Pons (tissue), 1 donor: ENCODE measurements around the gene MACROD2.

Experiments used
- DNase-seq: peaks from one replicate; pipeline ENCODE4 v3.0.0-alpha.2; 2016; ENCODE audit warnings: low spot score

Gene MACROD2

GRCh38 chr20:15292405-15292804, 1297.1 kb downstream of the MACROD2 start:
- no peak for DNase-seq

- no peak for DNase-seq
Observed at GRCh38 chr20:15296422-15296821, 1301.1 kb downstream of the MACROD2 start.

- no peak for DNase-seq
Observed at GRCh38 chr20:15297059-15297875, 1302.0 kb downstream of the MACROD2 start.

GRCh38 chr20:15302075-15302474, 1306.8 kb downstream of the MACROD2 start:
- no peak for DNase-seq

GRCh38 chr20:15310361-15310760, 1315.0 kb downstream of the MACROD2 start:
- no peak for DNase-seq

- DNase-seq = no peak
Observed at GRCh38 chr20:15316556-15316955, 1321.2 kb downstream of the MACROD2 start.

GRCh38 chr20:15317546-15318232, 1322.4 kb downstream of the MACROD2 start:
- no peak for DNase-seq

- no peak for DNase-seq
Observed at GRCh38 chr20:15318682-15319081, 1323.4 kb downstream of the MACROD2 start.

- no peak for DNase-seq
Observed at GRCh38 chr20:15319439-15319838, 1324.1 kb downstream of the MACROD2 start.

- DNase-seq = no peak
Observed at GRCh38 chr20:15320941-15321340, 1325.6 kb downstream of the MACROD2 start.

- no peak for DNase-seq
Observed at GRCh38 chr20:15327123-15327522, 1331.8 kb downstream of the MACROD2 start.

- no peak for DNase-seq
Observed at GRCh38 chr20:15328084-15328483, 1332.8 kb downstream of the MACROD2 start.

GRCh38 chr20:15332711-15333160, 1337.4 kb downstream of the MACROD2 start:
- DNase-seq = no peak

GRCh38 chr20:15333170-15333569, 1337.9 kb downstream of the MACROD2 start:
- DNase-seq = no peak

GRCh38 chr20:15336011-15336410, 1340.7 kb downstream of the MACROD2 start:
- no peak for DNase-seq

GRCh38 chr20:15336536-15336935, 1341.2 kb downstream of the MACROD2 start:
- no peak for DNase-seq

GRCh38 chr20:15339264-15339663, 1343.9 kb downstream of the MACROD2 start:
- peak; percentile 12 for DNase-seq

GRCh38 chr20:15342991-15343523, 1347.7 kb downstream of the MACROD2 start:
- no peak for DNase-seq

GRCh38 chr20:15345287-15345686, 1350.0 kb downstream of the MACROD2 start:
- DNase-seq = no peak

GRCh38 chr20:15346657-15347280, 1351.5 kb downstream of the MACROD2 start:
- no peak for DNase-seq

- DNase-seq = no peak
Observed at GRCh38 chr20:15359056-15359455, 1363.7 kb downstream of the MACROD2 start.

GRCh38 chr20:15362849-15363248, 1367.5 kb downstream of the MACROD2 start:
- no peak for DNase-seq

GRCh38 chr20:15364781-15365180, 1369.5 kb downstream of the MACROD2 start:
- no peak for DNase-seq
